Osteocyte (in vitro differentiated cells): ENCODE measurements around the gene SRGAP1. TPM values are rescaled to one million over a fixed set of nuclear protein-coding genes. Genes with fewer than 3 reads are reported as not detected.
"Not testable (repeated sequence)": the region's sequence is repeated elsewhere in the genome, so short reads cannot be mapped to it uniquely, and the experiment has no call there.

Source experiments
- DNase-seq: peaks from one replicate; pipeline ENCODE4 v3.0.0; 2021; ENCODE audit warnings: mixed read lengths; ENCODE audit not compliant: unreplicated experiment; ENCODE audit errors: extremely low spot score
- H3K27ac Mint-ChIP-seq: one replicate; pipeline ENCODE4 v1.8.0; 2021; ENCODE audit warnings: mild to moderate bottlenecking, mixed read lengths; ENCODE audit not compliant: unreplicated experiment
- H3K27me3 Mint-ChIP-seq: one replicate; pipeline ENCODE4 v1.8.0; 2021; ENCODE audit warnings: mixed read lengths; ENCODE audit not compliant: unreplicated experiment
- H3K36me3 Mint-ChIP-seq: one replicate; pipeline ENCODE4 v1.8.0; 2021; ENCODE audit warnings: mixed read lengths; ENCODE audit not compliant: unreplicated experiment
- H3K4me1 Mint-ChIP-seq: one replicate; pipeline ENCODE4 v1.8.0; 2021; ENCODE audit warnings: mixed read lengths; ENCODE audit not compliant: unreplicated experiment
- H3K4me3 Mint-ChIP-seq: one replicate; pipeline ENCODE4 v1.8.0; 2021; ENCODE audit warnings: mild to moderate bottlenecking, moderate library complexity, mixed read lengths; ENCODE audit not compliant: unreplicated experiment
- H3K9me3 Mint-ChIP-seq: one replicate; pipeline ENCODE4 v1.8.0; 2021; ENCODE audit warnings: mixed read lengths; ENCODE audit not compliant: unreplicated experiment
- CTCF ChIP-seq: fragments of 200-600 bp; sonication (generic); IDR thresholded peaks from 2 replicates; pipeline ENCODE4 v1.5.0; 2021; ENCODE audit warnings: antibody characterized with exemption, mild to moderate bottlenecking, moderate library complexity
- total RNA-seq: library from RNA; stranded (reverse); gene quantifications from 2 replicates; pipeline ENCODE4 v1.2.1, GENCODE V29; 2021

Gene SRGAP1
- total RNA-seq, 1 donor from 2014 or later, result 11.0 TPM

- no peak for TF ChIP-seq CTCF
- H3K4me1 Mint-ChIP-seq, result peaks cover 6% of the 10 kb centered on the region
- H3K4me3 Mint-ChIP-seq, result no peak overlapping the region
- H3K27me3 Mint-ChIP-seq, result no peaks in the 10 kb centered on the region
- H3K9me3 Mint-ChIP-seq, result no peaks in the 10 kb centered on the region
- H3K27ac Mint-ChIP-seq, result no peak overlapping the region
- H3K36me3 Mint-ChIP-seq, result peaks cover 3% of the 10 kb centered on the region
- no peak for DNase-seq
Measured at GRCh38 chr12:63874897-63875480, 30.5 kb downstream of the SRGAP1 start.

- Mint-ChIP-seq H3K27ac (no peak overlapping the region), H3K27me3 (no peaks in the 10 kb centered on the region), H3K4me1 (peaks cover 6% of the 10 kb centered on the region), H3K9me3 (no peaks in the 10 kb centered on the region), H3K36me3 (peaks cover 5% of the 10 kb centered on the region), H3K4me3 (no peak overlapping the region)
- no peak for DNase-seq
- no peak for TF ChIP-seq CTCF
Measured at GRCh38 chr12:63875703-63876102, 31.2 kb downstream of the SRGAP1 start.

- H3K4me1 Mint-ChIP-seq, result peaks cover 6% of the 10 kb centered on the region
- H3K27ac Mint-ChIP-seq, result no peak overlapping the region
- H3K4me3 Mint-ChIP-seq, result no peak overlapping the region
- H3K9me3 Mint-ChIP-seq, result no peaks in the 10 kb centered on the region
- no peak for DNase-seq
- H3K36me3 Mint-ChIP-seq, result peaks cover 5% of the 10 kb centered on the region
- no peak for TF ChIP-seq CTCF
- no peaks in the 10 kb centered on the region for H3K27me3 Mint-ChIP-seq
Measured at GRCh38 chr12:63876980-63877379, 32.5 kb downstream of the SRGAP1 start.

- H3K9me3 Mint-ChIP-seq, result no peaks in the 10 kb centered on the region
- no peaks in the 10 kb centered on the region for H3K27me3 Mint-ChIP-seq
- no peak overlapping the region for H3K4me3 Mint-ChIP-seq
- TF ChIP-seq CTCF, result no peak
- H3K36me3 Mint-ChIP-seq, result peaks cover 3% of the 10 kb centered on the region
- no peak for DNase-seq
- peaks cover 7% of the 10 kb centered on the region for H3K4me1 Mint-ChIP-seq
- no peak overlapping the region for H3K27ac Mint-ChIP-seq
Measured at GRCh38 chr12:63877693-63878092, 33.2 kb downstream of the SRGAP1 start.

- H3K27me3 Mint-ChIP-seq, H3K4me3 Mint-ChIP-seq, H3K36me3 Mint-ChIP-seq, H3K9me3 Mint-ChIP-seq, H3K27ac Mint-ChIP-seq, DNase-seq: not testable (repeated sequence)
- peaks cover 12% of the 10 kb centered on the region for H3K4me1 Mint-ChIP-seq
Measured at GRCh38 chr12:63880235-63880634, 35.7 kb downstream of the SRGAP1 start.
